Endodermal cell (in vitro differentiated cells): ENCODE data around the gene HECW1. TPM values are rescaled to one million over a fixed set of nuclear protein-coding genes. Genes with fewer than 3 reads are reported as not detected.

Experiments used
- DNase-seq: peaks from one replicate; pipeline ENCODE4 v3.0.0-alpha.2; 2017
- H3K27ac ChIP-seq: 2 replicates; pipeline ENCODE4 v1.5.1; 2013; ENCODE audit warnings: mild to moderate bottlenecking, low read depth, low read length, moderate library complexity
- H3K27me3 ChIP-seq: 2 replicates; pipeline ENCODE4 v1.6.1; 2013; ENCODE audit warnings: mild to moderate bottlenecking, low read length, moderate library complexity; ENCODE audit not compliant: insufficient read depth, control insufficient read depth, poor library complexity, severe bottlenecking
- H3K36me3 ChIP-seq: 2 replicates; pipeline ENCODE4 v1.7.0; 2013; ENCODE audit warnings: mild to moderate bottlenecking, low read length, moderate library complexity; ENCODE audit not compliant: control insufficient read depth, insufficient read depth
- H3K4me1 ChIP-seq: one replicate; pipeline ENCODE4 v1.7.0; 2013; ENCODE audit warnings: low read length; ENCODE audit not compliant: control insufficient read depth, insufficient read depth
- H3K4me3 ChIP-seq: 2 replicates; pipeline ENCODE4 v1.5.1; 2013; ENCODE audit warnings: mild to moderate bottlenecking, low read length, moderate library complexity
- H3K9ac ChIP-seq: 2 replicates; pipeline ENCODE4 v1.6.1; 2013; ENCODE audit warnings: mild to moderate bottlenecking, low read length, moderate library complexity; ENCODE audit not compliant: poor library complexity, severe bottlenecking; ENCODE audit errors: extremely low read depth
- H3K9me3 ChIP-seq: 2 replicates; pipeline ENCODE4 v1.6.1; 2013; ENCODE audit warnings: mild to moderate bottlenecking, low read length, moderate library complexity; ENCODE audit not compliant: control insufficient read depth
- H3K27ac Mint-ChIP-seq: 2 replicates; pipeline ENCODE4 v1.8.0; 2020; ENCODE audit warnings: mixed read lengths
- H3K27me3 Mint-ChIP-seq: 2 replicates; pipeline ENCODE4 v1.8.0; 2021; ENCODE audit warnings: mild to moderate bottlenecking, mixed read lengths; ENCODE audit not compliant: insufficient read depth
- H3K36me3 Mint-ChIP-seq: 2 replicates; pipeline ENCODE4 v1.8.0; 2020; ENCODE audit warnings: low read depth, mixed read lengths
- H3K4me1 Mint-ChIP-seq: 2 replicates; pipeline ENCODE4 v1.8.0; 2020; ENCODE audit warnings: mixed read lengths
- H3K4me3 Mint-ChIP-seq: 2 replicates; pipeline ENCODE4 v1.8.0; 2020; ENCODE audit warnings: mild to moderate bottlenecking, moderate library complexity, mixed read lengths
- H3K9me3 Mint-ChIP-seq: 2 replicates; pipeline ENCODE4 v1.8.0; 2020; ENCODE audit warnings: mild to moderate bottlenecking, mixed read lengths
- WGBS, 2 experiments: methylation state at CpG; one replicate each; pipeline versions ENCODE4 v1.1.5 to v1.1.7; 2013; ENCODE audit warnings: missing lambda C conversion rate in 2 of 2, mixed read lengths in 1 of 2; ENCODE audit not compliant: insufficient coverage in 1 of 2, insufficient read length in 1 of 2; 5-methylcytosine and 5-hydroxymethylcytosine counted together
- total RNA-seq, 2 donors: library from RNA; stranded (reverse); fragmentation: NEBNext Ultra II Directional in 1 of 2; extraction: Animal tissue kit (Norgen Biotek cat#: 25700) in 1 of 2; gene quantifications; 2 replicates in 1 of 2; 3 replicates in 1 of 2; pipeline ENCODE4 v1.2.1, GENCODE V29; 2021
- TF ChIP-seq, protein P1 (sequence below): fragments of 200-600 bp; sonication (generic); conservative IDR thresholded peaks from 2 replicates; pipeline ENCODE4 v1.5.0; 2021; ENCODE audit warnings: antibody characterized with exemption, mild to moderate bottlenecking

HECW1 gene
- total RNA-seq, 2 donors from 2014 or later: 4.6 to 12.0 TPM

DNA sequence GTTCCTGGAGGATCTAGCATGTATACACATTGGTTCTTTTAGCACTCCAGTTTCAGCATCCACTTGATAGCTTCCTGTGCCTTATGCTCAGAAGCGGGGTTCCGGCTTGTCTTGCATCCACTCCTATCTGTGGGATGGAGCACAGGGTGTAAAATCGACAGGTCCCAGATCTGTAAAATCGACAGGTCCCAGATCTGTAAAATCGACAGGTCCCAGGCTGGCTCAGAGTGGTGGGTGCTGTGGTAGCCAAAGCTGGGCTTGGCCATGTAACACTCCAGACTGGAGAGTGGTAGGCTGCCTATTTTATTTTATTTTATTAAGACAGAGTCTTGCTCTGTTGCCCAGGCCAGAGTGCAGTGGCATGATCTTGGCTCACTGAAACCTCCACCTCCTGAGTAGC is 30.3 kb downstream of the HECW1 start:
- Histone ChIP-seq H3K9ac (no peak overlapping the region), H3K9me3 (no peaks in the 10 kb centered on the region), H3K27me3 (no peaks in the 10 kb centered on the region), H3K36me3 (no peaks in the 10 kb centered on the region), H3K27ac (no peak overlapping the region), H3K4me1 (peaks cover 3% of the 10 kb centered on the region), H3K4me3 (no peak overlapping the region)
- Mint-ChIP-seq H3K9me3 (no peaks in the 10 kb centered on the region), H3K4me1 (peaks cover 12% of the 10 kb centered on the region), H3K36me3 (no peaks in the 10 kb centered on the region), H3K27ac (no peak overlapping the region), H3K27me3 (no peaks in the 10 kb centered on the region), H3K4me3 (no peak overlapping the region)
- 92 to 94% methylated on average over 2 to 5 of the region's 5 CpGs for WGBS, 2 experiments
- TF ChIP-seq, protein P1, sequence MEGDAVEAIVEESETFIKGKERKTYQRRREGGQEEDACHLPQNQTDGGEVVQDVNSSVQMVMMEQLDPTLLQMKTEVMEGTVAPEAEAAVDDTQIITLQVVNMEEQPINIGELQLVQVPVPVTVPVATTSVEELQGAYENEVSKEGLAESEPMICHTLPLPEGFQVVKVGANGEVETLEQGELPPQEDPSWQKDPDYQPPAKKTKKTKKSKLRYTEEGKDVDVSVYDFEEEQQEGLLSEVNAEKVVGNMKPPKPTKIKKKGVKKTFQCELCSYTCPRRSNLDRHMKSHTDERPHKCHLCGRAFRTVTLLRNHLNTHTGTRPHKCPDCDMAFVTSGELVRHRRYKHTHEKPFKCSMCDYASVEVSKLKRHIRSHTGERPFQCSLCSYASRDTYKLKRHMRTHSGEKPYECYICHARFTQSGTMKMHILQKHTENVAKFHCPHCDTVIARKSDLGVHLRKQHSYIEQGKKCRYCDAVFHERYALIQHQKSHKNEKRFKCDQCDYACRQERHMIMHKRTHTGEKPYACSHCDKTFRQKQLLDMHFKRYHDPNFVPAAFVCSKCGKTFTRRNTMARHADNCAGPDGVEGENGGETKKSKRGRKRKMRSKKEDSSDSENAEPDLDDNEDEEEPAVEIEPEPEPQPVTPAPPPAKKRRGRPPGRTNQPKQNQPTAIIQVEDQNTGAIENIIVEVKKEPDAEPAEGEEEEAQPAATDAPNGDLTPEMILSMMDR: no peak
- DNase-seq: no peak

DNA sequence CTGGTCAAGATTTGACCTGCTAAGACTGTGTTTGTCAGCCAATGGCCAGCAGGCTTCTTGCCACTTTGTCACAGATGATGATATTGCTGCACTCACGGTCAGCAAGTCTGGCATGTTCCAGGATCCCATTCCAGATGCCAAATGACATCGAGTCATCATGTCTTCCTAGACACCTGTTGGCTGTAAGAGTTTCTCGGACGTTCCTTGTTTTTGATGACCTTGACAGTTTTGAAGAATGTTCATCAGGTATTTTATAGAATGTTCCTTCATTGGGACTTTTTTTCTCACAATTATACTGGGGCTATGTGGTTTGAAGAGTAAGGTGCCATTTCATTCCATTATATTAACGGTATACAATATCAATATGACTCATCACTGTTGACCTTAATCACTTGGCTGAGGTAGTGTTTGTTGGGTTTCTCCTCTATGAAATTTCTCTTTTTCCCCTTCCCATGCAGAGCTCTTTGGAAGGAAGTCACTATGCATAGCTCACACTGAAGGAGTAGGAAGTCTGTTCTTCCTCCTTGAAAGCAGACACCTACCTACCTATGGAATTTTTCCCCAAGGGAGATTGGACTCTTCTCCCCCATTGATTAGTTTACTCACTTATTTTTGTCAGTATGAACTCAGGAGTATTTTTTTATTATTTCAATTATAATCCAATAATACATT is 31.6 kb downstream of the HECW1 start:
- Mint-ChIP-seq H3K9me3 (no peaks in the 10 kb centered on the region), H3K4me1 (peaks cover 9% of the 10 kb centered on the region), H3K36me3 (no peaks in the 10 kb centered on the region), H3K27ac (no peak overlapping the region), H3K27me3 (no peaks in the 10 kb centered on the region), H3K4me3 (no peak overlapping the region)
- Histone ChIP-seq H3K27me3 (no peaks in the 10 kb centered on the region), H3K9me3 (no peaks in the 10 kb centered on the region), H3K4me3 (no peak overlapping the region), H3K4me1 (no peaks in the 10 kb centered on the region), H3K9ac (no peak overlapping the region), H3K36me3 (no peaks in the 10 kb centered on the region), H3K27ac (no peak overlapping the region)
- no peak for DNase-seq
- WGBS, 2 experiments: 93 to 98% methylated on average over 4 of the region's 5 CpGs
- TF ChIP-seq, protein P1: no peak

DNA sequence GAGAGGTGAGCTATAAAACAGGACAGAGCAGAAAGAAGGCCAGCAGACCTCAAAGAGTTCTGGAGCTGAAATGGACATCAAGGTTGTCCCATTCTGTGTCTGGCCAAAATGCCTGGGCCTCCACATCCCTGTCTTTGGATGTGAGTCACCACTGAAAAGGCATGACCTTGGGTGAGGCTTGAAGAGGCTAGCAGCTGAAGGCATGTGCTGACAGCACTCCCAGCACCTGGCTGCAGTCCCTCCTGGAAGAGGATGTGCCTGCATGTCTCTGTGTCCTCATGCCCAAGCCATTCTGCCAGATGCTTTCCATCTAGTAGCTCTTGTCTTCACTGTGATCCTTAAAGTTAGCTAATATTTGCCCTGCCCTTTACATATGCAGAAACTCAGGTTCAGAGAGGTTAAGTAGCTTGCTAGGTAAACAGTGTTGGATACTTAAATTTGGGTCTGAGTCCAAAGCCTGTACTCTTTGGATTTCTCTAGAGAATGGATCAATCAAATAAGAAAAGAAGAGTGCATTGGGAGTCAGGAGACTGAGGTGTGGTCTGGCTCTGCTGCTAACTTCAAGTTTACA is 35.8 kb downstream of the HECW1 start:
- TF ChIP-seq, protein P1: no peak
- Mint-ChIP-seq H3K27ac (no peak overlapping the region), H3K36me3 (no peaks in the 10 kb centered on the region)

More for the DNA sequence above, 35.8 kb downstream of the HECW1 start:
- H3K9ac ChIP-seq: no peak overlapping the region
- no peaks in the 10 kb centered on the region for H3K4me1 ChIP-seq
- peak; percentile 41 for DNase-seq
- no peak overlapping the region for H3K27ac ChIP-seq
- H3K27me3 ChIP-seq: no peaks in the 10 kb centered on the region
- no peak overlapping the region for H3K4me3 ChIP-seq
- no peaks in the 10 kb centered on the region for H3K9me3 ChIP-seq
- H3K4me1 Mint-ChIP-seq: no peaks in the 10 kb centered on the region
- H3K36me3 ChIP-seq: no peaks in the 10 kb centered on the region
- no peak overlapping the region for H3K4me3 Mint-ChIP-seq
- H3K9me3 Mint-ChIP-seq: no peaks in the 10 kb centered on the region
- no peaks in the 10 kb centered on the region for H3K27me3 Mint-ChIP-seq
